Stimulated activated CD8-positive, alpha-beta memory T cell treated with anti-CD3 and anti-CD28 coated beads, Interleukin-15, amount 100 ng/mL, for 48 hours (primary cell): ENCODE measurements around the gene PPP1R13L.

ENCODE experiments used
- DNase-seq, 2 donors: peaks; one replicate each; pipeline ENCODE4 v3.0.0-alpha.2; 2020; ENCODE audit warnings: low read depth in 2 of 2

PPP1R13L gene

DNA sequence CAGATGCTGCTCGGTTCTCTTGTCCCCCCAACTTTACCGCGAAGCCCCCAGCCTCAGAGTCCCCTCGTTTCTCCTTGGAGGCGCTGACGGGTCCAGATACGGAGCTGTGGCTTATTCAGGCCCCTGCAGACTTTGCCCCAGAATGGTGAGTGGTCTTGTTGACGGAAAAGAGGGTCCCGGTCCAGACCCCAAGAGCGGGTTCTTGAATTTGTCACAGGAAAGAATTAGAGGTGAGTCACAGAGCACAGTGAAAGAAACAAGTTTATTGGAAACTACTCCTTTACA is 2.2 kb upstream of the PPP1R13L start:
- DNase-seq = no peak

DNA sequence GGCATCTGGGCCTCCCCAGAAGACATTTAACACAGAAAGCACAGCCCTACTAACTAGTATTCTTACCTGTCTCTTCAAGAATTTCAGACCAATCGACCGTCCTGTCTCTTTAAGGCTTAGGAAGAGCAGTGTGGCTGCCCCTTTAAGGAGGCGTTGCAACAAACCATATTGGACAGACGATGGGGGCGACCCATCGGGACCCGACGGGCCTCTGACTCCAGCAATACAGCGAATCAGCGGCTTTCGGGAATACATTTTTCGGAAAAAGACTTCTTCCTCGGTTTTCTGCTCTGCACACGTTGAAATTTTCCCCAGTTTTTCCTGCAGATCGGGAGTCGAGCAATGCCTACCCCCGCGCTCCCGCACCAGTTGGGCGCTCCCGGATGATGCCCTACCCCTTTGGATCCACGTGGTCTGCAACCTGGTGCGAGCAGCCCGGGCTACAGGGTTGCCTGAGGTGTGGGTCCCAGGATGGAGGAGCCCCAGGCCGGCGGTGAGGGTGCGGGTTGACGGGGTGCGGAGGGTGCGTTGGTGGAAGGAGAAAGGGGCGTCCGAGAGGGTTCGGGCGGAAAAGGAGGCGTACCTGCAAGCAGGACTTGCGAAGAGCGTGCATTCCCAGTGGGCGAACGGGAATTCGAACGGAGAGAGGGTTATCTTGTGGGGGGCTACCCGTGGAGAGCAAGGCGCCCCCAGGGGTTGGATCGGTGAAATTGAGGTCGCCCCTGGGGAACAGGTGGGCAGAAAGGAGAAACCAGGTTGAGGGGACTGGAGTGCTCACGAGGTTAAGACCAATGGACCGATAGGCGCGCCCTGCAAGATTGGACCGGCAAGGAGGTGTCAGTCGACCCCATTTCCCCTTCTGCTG is 1.6 kb upstream of the PPP1R13L start, which contains the start of gene POLR1G:
POLR1G (plus strand) TSS at position 419 of the 865 bp plus-strand sequence; CDS start at position 472, 53 bp downstream.
- DNase-seq = peak; percentile 65 to 73

DNA sequence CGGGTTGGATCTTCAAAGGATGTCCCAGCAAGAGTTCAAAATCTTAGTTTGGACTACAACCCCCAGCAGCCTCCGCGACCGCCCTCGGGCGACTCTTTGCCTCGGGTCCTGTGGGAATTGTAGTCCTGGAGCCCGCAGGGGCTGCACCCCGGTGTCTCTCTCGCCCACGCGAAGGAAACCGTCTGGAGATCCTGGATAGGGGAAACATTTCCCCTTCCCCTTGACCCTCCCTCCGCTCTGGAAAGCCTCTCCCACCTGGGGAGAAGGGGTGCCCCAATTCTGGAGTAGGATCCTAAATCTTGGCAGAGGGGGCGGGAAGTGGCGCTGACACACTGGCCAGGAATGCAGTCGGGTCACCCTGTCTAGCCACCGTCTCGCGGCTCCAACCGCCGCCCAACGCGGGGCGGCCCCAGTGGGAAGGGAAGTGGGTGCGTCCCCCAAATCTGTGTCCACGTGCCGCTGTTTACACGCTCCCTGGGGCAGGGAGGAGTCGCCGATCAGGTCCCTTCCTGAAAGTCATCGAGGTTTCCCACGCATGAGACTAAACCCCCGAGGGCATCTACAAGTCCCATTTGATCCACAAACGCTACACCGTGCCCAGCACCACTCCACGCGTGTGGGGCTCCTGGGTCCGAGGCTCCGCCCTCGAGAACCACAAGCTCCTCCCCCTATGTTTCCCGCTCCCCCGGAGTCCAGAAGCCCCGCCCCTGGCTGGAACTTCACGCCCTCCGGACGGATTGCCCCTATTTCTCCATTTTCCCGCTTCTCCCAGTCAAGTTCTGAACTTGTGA is 761 bp upstream of the PPP1R13L start:
- peak; percentile 70 to 73 for DNase-seq

GRCh38 chr19:45403781-45404556 is 900 bp downstream of the PPP1R13L start:
- DNase-seq = peak; percentile 55 to 68

GRCh38 chr19:45403272-45403671 is 1.6 kb downstream of the PPP1R13L start:
- DNase-seq = no peak

DNA sequence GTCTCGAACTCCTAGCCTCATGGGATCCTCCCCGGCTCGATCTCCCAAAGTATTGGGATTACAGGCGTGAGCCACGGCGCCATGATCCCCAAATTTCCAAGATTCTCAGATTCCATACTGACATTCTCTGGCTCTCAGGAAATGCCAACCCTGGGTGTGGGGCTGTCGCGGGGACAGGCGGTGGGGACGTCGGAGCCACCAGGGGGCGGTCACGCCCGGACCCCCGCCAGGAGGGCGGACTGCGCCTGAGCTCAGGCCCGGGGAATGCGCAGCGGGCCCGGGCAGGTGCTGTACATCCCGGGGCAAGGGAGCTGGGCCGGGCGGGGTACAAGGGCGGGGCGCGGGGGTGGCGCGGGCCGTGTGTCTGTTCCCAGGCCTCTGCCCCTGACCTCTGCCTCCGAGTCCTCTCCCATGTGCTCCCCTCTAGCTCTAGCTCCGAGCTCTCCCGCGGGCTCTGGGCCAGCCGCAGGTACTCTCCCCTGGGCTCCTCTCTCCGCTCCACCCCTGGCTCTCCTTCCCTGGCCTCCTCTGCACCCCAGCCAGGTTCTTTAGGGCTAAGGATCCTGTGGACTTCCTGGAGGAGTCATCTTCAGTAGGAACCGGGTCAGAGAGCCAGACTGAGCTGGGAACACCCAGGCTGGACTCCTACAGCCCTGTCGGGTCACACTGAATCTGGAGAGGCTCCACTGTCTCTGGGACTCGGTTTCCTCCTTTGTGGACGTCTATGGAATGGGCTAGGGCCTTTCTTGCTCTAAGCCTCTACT is 2.4 kb downstream of the PPP1R13L start:
- no peak for DNase-seq

DNA sequence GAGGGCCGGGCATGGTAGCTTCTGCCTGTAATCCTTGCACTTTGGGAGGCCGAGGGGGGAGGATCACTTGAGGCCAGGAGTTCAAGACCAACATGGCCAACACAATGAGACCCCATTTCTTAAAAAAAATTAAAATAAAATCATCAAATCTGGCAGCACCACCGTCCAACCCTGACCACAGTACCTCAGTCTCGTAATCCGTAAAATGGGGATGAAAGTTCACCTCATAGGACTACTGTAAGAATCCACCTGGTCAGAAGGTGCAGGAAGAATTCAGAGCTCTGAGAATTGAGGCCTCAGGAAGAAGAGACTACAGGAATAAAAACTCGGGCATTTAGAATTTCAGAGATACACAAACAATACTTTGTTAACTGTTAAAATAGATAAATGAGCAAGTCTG is 3.1 kb downstream of the PPP1R13L start:
- DNase-seq = no peak

DNA sequence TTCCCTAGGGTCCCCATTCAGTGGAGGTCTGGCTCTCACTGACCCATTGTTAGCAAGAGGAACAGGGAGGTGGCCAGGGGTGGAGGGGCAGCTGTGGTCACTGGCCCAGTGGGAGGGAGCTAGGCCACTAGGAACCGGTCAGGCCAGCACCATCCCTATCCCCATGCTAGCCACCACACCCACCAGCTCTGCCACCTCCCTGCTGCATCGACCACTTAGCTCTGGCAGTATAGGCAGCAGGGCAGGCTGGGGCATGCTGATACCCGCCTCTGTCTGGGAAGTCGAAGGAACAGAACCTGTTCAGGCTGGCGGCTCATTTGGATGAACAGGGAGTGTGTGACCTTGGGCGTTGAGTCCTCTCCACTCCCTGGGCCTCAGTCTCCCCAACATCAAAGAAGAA is 4.7 kb downstream of the PPP1R13L start:
- DNase-seq = no peak

- DNase-seq = no peak
These were observed 8.8 kb downstream of the PPP1R13L start for GRCh38 chr19:45395821-45396617.

GRCh38 chr19:45391871-45392665 is 12.8 kb downstream of the PPP1R13L start:
- no peak for DNase-seq

DNA sequence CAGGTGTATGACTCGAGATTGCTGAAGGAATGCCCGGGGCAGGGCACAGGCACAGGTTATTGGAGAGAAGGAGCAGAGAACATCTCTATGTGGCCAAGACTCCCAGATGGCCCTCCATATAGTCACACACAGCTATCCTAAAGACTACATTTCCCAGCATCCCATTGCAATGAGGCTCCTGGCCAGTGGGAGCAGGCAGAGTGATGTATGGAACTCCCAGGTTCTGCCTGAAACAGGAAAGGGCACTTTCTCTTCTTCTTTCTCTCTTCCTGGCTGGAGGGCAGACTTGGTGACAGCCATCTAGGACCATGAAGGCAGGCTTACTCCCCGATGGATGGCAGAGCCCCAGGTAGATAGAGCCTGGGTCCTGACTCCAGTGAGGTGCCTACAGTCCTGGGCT is 13.5 kb downstream of the PPP1R13L start:
- DNase-seq = no peak

GRCh38 chr19:45385392-45386221 is 19.3 kb downstream of the PPP1R13L start:
- DNase-seq = no peak

- no peak for DNase-seq
These were observed 22.4 kb downstream of the PPP1R13L start for GRCh38 chr19:45382426-45382825.

DNA sequence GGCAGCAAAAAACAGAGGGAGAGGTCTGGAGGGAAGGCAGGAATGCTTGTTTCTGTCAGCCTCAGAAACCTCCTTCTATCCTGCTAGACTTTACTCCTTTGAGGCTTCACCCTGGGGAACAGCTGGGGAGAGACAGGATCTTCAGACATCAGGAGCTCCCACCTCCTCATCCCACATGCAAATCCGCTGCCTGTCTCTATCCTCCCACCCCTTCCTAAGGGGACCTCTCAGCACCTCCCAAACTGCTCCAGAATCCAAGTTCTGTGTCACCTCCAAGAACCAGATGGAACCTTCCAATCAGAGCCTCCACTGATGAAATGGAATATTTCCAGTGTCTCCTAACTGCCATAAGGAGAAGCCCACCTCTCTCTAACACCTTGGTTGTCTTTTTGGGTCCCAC is 24.8 kb downstream of the PPP1R13L start:
- no peak for DNase-seq

- no peak for DNase-seq
These were observed 28.7 kb downstream of the PPP1R13L start for GRCh38 chr19:45376045-45376724.

- DNase-seq = peak; percentile 98 to 99
These were observed 34.3 kb downstream of the PPP1R13L start, which contains the start of gene ERCC2 for GRCh38 chr19:45370410-45371204. ERCC2 (minus strand) TSS chr19:45370573; CDS start chr19:45370540, 33 bp downstream.

GRCh38 chr19:45368737-45369340 is 36.0 kb downstream of the PPP1R13L start:
- DNase-seq = no peak
